GM12878 (cell line): ENCODE results near the gene RHOB. TPM values are rescaled to one million over a fixed set of nuclear protein-coding genes. Genes with fewer than 3 reads are reported as not detected.

Experiments
- ATAC-seq: fragments of 200-7000 bp; cut with Tn5 transposase; 3 replicates; pipeline ENCODE4 v1.9.1; 2020; ENCODE audit warnings: mild to moderate bottlenecking, moderate library complexity
- BruUV-seq: library from RNA; stranded (reverse); fragments of 400-500 nt; replicated peaks from 2 replicates; lab custom pipeline; 2021; lab: Mats Ljungman, UMichigan
- CTCF ChIA-PET: fragments of 300-600 bp; sonication (Branson Sonifier 250); formaldehyde crosslinking; extraction: SDS; loops from one replicate; lab custom pipeline; 2021; ENCODE audit warnings: inconsistent platforms; lab: Yijun Ruan, JAX
- POLR2A ChIA-PET: fragments of 350-600 bp; formaldehyde crosslinking; extraction: SDS; loops from one replicate; lab custom pipeline; 2021; ENCODE audit warnings: inconsistent platforms; lab: Charles Lee
- RAD21 ChIA-PET: fragments of 300-600 bp; sonication (Branson Sonifier 250); formaldehyde crosslinking; loops from one replicate; lab custom pipeline; 2023; ENCODE audit warnings: antibody characterized with exemption; ENCODE audit not compliant: unreplicated experiment; lab: Charles Lee
- SMC1A ChIA-PET: fragments of 300-600 bp; sonication (Branson Sonifier 250); formaldehyde crosslinking; loops from one replicate; lab custom pipeline; 2023; ENCODE audit not compliant: unreplicated experiment, uncharacterized antibody; lab: Charles Lee
- DNase-seq: peaks from one replicate; pipeline ENCODE4 v3.0.0-alpha.2; 2011; ENCODE audit warnings: low read depth, low spot score
- FAIRE-seq: peaks from 3 replicates; lab custom pipeline; 2011; peaks lifted over from hg19 to GRCh38; lab: Jason Lieb, UNC
- H2AFZ ChIP-seq: 2 replicates; pipeline ENCODE4 v1.6.0; 2011; ENCODE audit warnings: low read depth, low read length, control low read depth; ENCODE audit not compliant: control insufficient read depth
- H3K27ac ChIP-seq: 2 replicates; pipeline ENCODE4 v1.5.1; 2011; ENCODE audit warnings: control low read depth; ENCODE audit not compliant: control insufficient read depth, insufficient read depth
- H3K27me3 ChIP-seq, 2 experiments: replicated peaks in 1 of 2; 2 replicates each; pipeline versions ENCODE4 v1.6.0 to v1.6.1; 2011; ENCODE audit warnings: low read length in 1 of 2; ENCODE audit not compliant: control insufficient read depth in 2 of 2, insufficient read depth in 2 of 2
- H3K36me3 ChIP-seq, 2 experiments: 2 replicates each; pipeline ENCODE4 v1.5.1; 2011; ENCODE audit warnings: low read length in 1 of 2; ENCODE audit not compliant: control insufficient read depth in 2 of 2, insufficient read depth in 2 of 2
- H3K4me1 ChIP-seq: 2 replicates; pipeline ENCODE4 v1.6.1; 2011; ENCODE audit warnings: mild to moderate bottlenecking, low read length, moderate library complexity, mixed read lengths; ENCODE audit not compliant: control insufficient read depth, insufficient read depth
- H3K4me2 ChIP-seq: 2 replicates; pipeline ENCODE4 v1.6.0; 2011; ENCODE audit warnings: control low read depth; ENCODE audit not compliant: control insufficient read depth, insufficient read depth
- H3K4me3 ChIP-seq: fragments of 200-600 bp; sonication (generic); 2 replicates; pipeline ENCODE4 v1.5.1; 2016
- H3K79me2 ChIP-seq: 2 replicates; pipeline ENCODE4 v1.6.0; 2011; ENCODE audit warnings: low read length; ENCODE audit not compliant: control insufficient read depth, insufficient read depth
- H3K9ac ChIP-seq: 2 replicates; pipeline ENCODE4 v1.8.0; 2011; ENCODE audit warnings: low read length, control low read depth, mixed read lengths; ENCODE audit not compliant: control insufficient read depth, insufficient read depth
- H3K9me3 ChIP-seq: replicated peaks from 3 replicates; pipeline ENCODE4 v1.5.1; 2011; ENCODE audit warnings: mild to moderate bottlenecking, low read length; ENCODE audit not compliant: control insufficient read depth, insufficient read depth
- H4K20me1 ChIP-seq: 2 replicates; pipeline ENCODE4 v1.6.0; 2011; ENCODE audit not compliant: control insufficient read depth, insufficient read depth
- BACH1 ChIP-seq: fragments of 450-650 bp; IDR thresholded peaks from 2 replicates; pipeline ENCODE4 v1.6.1; 2017; ENCODE audit warnings: mild to moderate bottlenecking, borderline replicate concordance
- CBFB ChIP-seq: IDR thresholded peaks from 2 replicates; pipeline ENCODE4 v1.6.1; 2016; ENCODE audit warnings: antibody characterized with exemption, low read depth
- CEBPZ ChIP-seq: fragments of 150-350 bp; IDR thresholded peaks from 2 replicates; pipeline ENCODE4 v1.6.1; 2016; ENCODE audit warnings: low read depth, low read length
- CREB1 ChIP-seq: IDR thresholded peaks from 2 replicates; pipeline ENCODE4 v1.6.1; 2012; ENCODE audit warnings: low read depth, mild to moderate bottlenecking, inconsistent platforms
- GATAD2B ChIP-seq: fragments of 450-650 bp; conservative IDR thresholded peaks from 2 replicates; pipeline ENCODE4 v1.6.1; 2017; ENCODE audit warnings: low read depth, mild to moderate bottlenecking, moderate library complexity
- HDAC6 ChIP-seq: fragments of 200-600 bp; sonication (generic); IDR thresholded peaks from one replicate; pipeline ENCODE4 v1.8.0; 2017; ENCODE audit warnings: antibody characterized with exemption; ENCODE audit not compliant: unreplicated experiment
- KLF5 ChIP-seq: fragments of 450-650 bp; IDR thresholded peaks from 2 replicates; pipeline ENCODE4 v1.6.1; 2014; ENCODE audit warnings: mild to moderate bottlenecking; ENCODE audit not compliant: partially characterized antibody
- MLLT1 ChIP-seq: fragments of 450-650 bp; IDR thresholded peaks from 2 replicates; pipeline ENCODE4 v1.6.1; 2016; ENCODE audit warnings: mild to moderate bottlenecking
- NFIC ChIP-seq: IDR thresholded peaks from 2 replicates; pipeline ENCODE4 v1.6.1; 2012; ENCODE audit warnings: low read depth, mild to moderate bottlenecking, inconsistent platforms, low read length, moderate library complexity
- POLR2A ChIP-seq: IDR thresholded peaks from 2 replicates; pipeline ENCODE4 v1.6.1; 2011; ENCODE audit warnings: low read depth, mild to moderate bottlenecking, low read length
- RBBP5 ChIP-seq: fragments of 200-600 bp; sonication (generic); conservative IDR thresholded peaks from 2 replicates; pipeline ENCODE4 v1.6.1; 2016
- SP1 ChIP-seq: IDR thresholded peaks from one replicate; pipeline ENCODE4 v1.6.1; 2011; ENCODE audit warnings: low read depth, low read length
- STAT3 ChIP-seq: IDR thresholded peaks from 2 replicates; pipeline ENCODE4 v1.6.1; 2011; ENCODE audit warnings: low read depth, low read length, improper control_type of control experiment
- SUZ12 ChIP-seq: fragments of 200-600 bp; sonication (generic); IDR thresholded peaks from one replicate; pipeline ENCODE4 v1.6.1; 2018; ENCODE audit warnings: antibody characterized with exemption, mild to moderate bottlenecking; ENCODE audit not compliant: unreplicated experiment
- USF2 ChIP-seq: IDR thresholded peaks from 2 replicates; pipeline ENCODE4 v1.6.1; 2011; ENCODE audit warnings: low read depth, low read length, improper control_type of control experiment, borderline replicate concordance
- WGBS: methylation state at CpG from one replicate; pipeline ENCODE4 v1.1.6; 2016; ENCODE audit warnings: low lambda C conversion rate; ENCODE audit not compliant: insufficient replicate concordance, insufficient coverage; ENCODE audit errors: missing lambda C conversion rate; 5-methylcytosine and 5-hydroxymethylcytosine counted together
- in situ Hi-C: fragments of 300-500 bp; cut with MboI; formaldehyde crosslinking; loops from 9 replicates; pipeline ENCODE4 v1.14.3; 2018; ENCODE audit warnings: mixed read lengths
- intact Hi-C: fragments of 100-400 bp; cut with micrococcal nuclease; formaldehyde crosslinking; loops from one replicate; pipeline ENCODE4 v1.14.2; 2022; ENCODE audit not compliant: unreplicated experiment
- polyA plus RNA-seq, 11 experiments: library from polyadenylated mRNA; depleted of rRNA in 4 of 11; unstranded in 6 of 11; stranded (reverse) in 5 of 11; fragments of >200 nt; fragmentation: Nextera tagmentation in 4 of 11; fragmentation: Illumina TruSeq in 1 of 11; extraction: Ambion mirVana in 4 of 11; extraction: Trizol in 1 of 11; gene quantifications; 1 replicate in 1 of 11; 2 replicates in 10 of 11; pipeline versions ENCODE4 v1.2.1 to v1.2.3, GENCODE V29; 2011 to 2016; ENCODE audit warnings: inconsistent platforms in 2 of 11, missing spikeins in 2 of 11, low read depth in 1 of 11
- total RNA-seq, 4 experiments: library from RNA; depleted of rRNA in 3 of 4; stranded (reverse); fragments of >200 nt in 3 of 4; fragmentation: Illumina TruSeq in 1 of 4; extraction: Trizol in 1 of 4; gene quantifications; 2 replicates each; pipeline versions ENCODE4 v1.2.1 to v1.2.3, GENCODE V29; 2013 to 2021

Gene RHOB
- total and polyA plus RNA-seq, 10 of the 15 experiments (the other 5 are each of a cell fraction or from before 2014, with no cell fraction given), result 0.03 to 4.5 (median 1.2) TPM

DNA sequence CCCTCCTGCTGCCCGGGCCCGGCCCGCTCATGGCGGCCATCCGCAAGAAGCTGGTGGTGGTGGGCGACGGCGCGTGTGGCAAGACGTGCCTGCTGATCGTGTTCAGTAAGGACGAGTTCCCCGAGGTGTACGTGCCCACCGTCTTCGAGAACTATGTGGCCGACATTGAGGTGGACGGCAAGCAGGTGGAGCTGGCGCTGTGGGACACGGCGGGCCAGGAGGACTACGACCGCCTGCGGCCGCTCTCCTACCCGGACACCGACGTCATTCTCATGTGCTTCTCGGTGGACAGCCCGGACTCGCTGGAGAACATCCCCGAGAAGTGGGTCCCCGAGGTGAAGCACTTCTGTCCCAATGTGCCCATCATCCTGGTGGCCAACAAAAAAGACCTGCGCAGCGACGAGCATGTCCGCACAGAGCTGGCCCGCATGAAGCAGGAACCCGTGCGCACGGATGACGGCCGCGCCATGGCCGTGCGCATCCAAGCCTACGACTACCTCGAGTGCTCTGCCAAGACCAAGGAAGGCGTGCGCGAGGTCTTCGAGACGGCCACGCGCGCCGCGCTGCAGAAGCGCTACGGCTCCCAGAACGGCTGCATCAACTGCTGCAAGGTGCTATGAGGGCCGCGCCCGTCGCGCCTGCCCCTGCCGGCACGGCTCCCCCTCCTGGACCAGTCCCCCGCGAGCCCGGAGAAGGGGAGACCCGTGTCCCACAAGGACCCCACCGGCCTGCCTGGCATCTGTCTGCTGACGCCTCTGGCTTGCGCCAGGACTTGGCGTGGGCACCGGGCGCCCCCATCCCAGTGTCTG, 767 bp downstream of the RHOB start:
- ATAC-seq (no peak), FAIRE-seq (no peak), DNase-seq (no peak)
- peaks cover 5 to 9% of the 10 kb centered on the region in 2 experiments; a peak in 3 of 4 replicates for H3K27me3 ChIP-seq
- peaks cover 3% of the 10 kb centered on the region for H3K4me1 ChIP-seq
- H3K79me2 ChIP-seq, result peaks cover 1% of the 10 kb centered on the region; the same call in 1 of the 2 replicates
- POLR2A ChIA-PET, result interaction anchor here (0.9 to 2.0 kb wide), 11 partner anchors 18 to 204 kb away, joined by 3 to 16 read pairs (median 4); no protein-coding TSS in a partner anchor
- H2AFZ ChIP-seq, result peak overlapping the region; percentile 77
- intact Hi-C loops, result loop anchor here (2.0 to 10.0 kb wide), 4 partner anchors 80 to 377 kb away; partner anchors contain the start of gene LDAH
- BruUV-seq, result no TSS peak
- H3K9me3 ChIP-seq, result no peaks in the 10 kb centered on the region; the same call in 2 of the 3 replicates
- H3K27ac ChIP-seq, result no peak overlapping the region
- 41% methylated on average over 78 of the region's 78 CpGs for WGBS
- RAD21 ChIA-PET, result interaction anchor here (0.7 to 5.5 kb wide), 26 partner anchors 8 to 204 kb away, joined by 3 to 107 read pairs (median 6); partner anchors contain the start of gene HS1BP3
- in situ Hi-C loops, result loop anchor here (25.0 kb wide), 1 partner anchor 515 kb away; no protein-coding TSS in a partner anchor
- peak overlapping the region; percentile 60; the same call in 1 of the 2 replicates for H3K4me3 ChIP-seq
- H3K4me2 ChIP-seq, result peak overlapping the region; percentile 94
- TF ChIP-seq BACH1 (peak; percentile 15; the same call in 1 of the 2 replicates), RBBP5 (no peak), SUZ12 (no peak), KLF5 (no peak), CBFB (no peak), SP1 (no peak), GATAD2B (0 out of 2 replicates have a peak, but pooled peaks have one; percentile 13), POLR2A (0 out of 2 replicates have a peak, but pooled peaks have one; percentile 22), MLLT1 (peak; percentile 59; the same call in 1 of the 2 replicates), STAT3 (no peak), USF2 (no peak), CEBPZ (no peak), CREB1 (0 out of 2 replicates have a peak, but pooled peaks have one; percentile 15), HDAC6 (peak; percentile 29), NFIC (no peak)
- CTCF ChIA-PET, result interaction anchor here (0.8 to 6.0 kb wide), 15 partner anchors 9 to 203 kb away, joined by 3 to 119 read pairs (median 7); partner anchors contain the start of gene HS1BP3
- H3K9ac ChIP-seq, result peak overlapping the region; percentile 68; the same call in 1 of the 2 replicates
- H3K36me3 ChIP-seq, result no peaks in the 10 kb centered on the region
- SMC1A ChIA-PET, result interaction anchor here (1.0 to 3.4 kb wide), 20 partner anchors 9 to 204 kb away, joined by 3 to 22 read pairs (median 5); partner anchors contain the start of gene HS1BP3
- H4K20me1 ChIP-seq, result no peaks in the 10 kb centered on the region; the same call in 1 of the 2 replicates
